ENCODE results near the gene KCNJ8. TPM values are rescaled to one million over a fixed set of nuclear protein-coding genes. Genes with fewer than 3 reads are reported as not detected.
"Not testable (repeated sequence)": the region's sequence is repeated elsewhere in the genome, so short reads cannot be mapped to it uniquely, and the experiment has no call there.

Gene KCNJ8
- not detected for total RNA-seq

DNA sequence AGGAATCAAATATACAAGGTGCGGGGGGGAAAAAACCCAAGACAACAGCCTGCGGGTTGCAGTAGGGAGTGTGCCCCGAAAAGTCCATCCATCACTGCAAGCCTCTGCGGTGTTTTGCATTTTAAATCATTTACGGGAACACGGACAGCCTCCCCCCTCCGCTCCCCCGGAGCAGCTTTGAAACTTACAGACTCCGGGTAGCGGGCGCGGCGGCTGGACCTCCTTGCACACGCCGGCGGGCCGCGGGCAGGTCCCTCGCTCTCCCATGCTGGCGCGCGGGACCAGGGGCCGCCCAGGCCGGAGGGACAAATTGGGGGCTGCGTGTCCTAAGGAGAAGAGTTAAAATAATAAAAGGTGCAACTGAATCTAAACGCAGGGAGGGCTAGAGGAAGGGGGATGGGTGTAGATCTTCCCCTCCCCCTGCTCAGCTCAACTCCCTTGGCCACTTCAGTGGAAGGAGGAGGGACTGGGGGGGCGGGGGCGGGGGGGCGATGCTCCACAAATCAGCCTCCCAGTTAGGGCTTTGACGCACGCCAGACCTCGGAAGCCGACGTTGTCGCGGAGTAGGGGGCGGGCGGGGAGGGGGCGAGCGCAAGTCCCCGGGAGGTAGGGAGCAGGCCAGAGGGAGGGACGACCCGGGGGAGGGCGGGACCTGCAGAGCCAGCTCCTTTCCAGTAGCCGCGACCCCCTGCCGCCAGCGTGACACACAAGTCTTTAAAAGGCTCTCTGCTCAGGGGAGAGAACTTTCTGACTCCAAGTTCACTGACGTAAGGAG lies at the start of gene KCNJ8:
Gene KCNJ8 (minus strand): TSS at position 349 of the 775 bp plus-strand sequence. CDS start 1,090 bp downstream, outside the sequence.
- H3K36me3 Mint-ChIP-seq, result no peaks in the 10 kb centered on the region
- no peak within 1 kb of the TSS for H3K27ac Mint-ChIP-seq
- no peak for DNase-seq (ENCODE audit: low spot score in 2 of 2)
- H3K9me3 Mint-ChIP-seq, result no peaks in the 10 kb centered on the region
- ATAC-seq, result peak in 1 of 2 donors; percentile 41

DNA sequence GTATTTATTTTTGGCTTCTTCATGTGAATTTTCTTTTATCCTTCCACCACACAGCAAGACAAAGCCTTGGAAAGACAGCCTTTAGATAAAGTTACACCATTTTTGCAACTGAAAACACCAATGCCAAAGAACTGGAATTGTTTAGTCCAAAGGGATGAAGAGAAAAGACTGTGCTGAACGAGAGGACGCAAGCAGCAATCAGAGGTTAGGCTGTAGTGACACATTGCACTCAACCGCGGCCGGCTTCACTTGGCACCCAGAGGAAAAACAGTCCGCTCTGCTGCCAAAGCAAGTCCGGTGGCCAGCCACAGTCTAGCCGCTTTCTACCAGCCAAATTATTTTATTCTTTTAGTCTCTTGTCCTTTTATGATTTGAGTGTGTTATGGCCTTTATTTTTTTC lies 49.1 kb upstream of the KCNJ8 start:
- DNase-seq (ENCODE audit: low spot score in 2 of 2), result no peak
- H3K36me3 Mint-ChIP-seq, result no peaks in the 10 kb centered on the region
- H3K27ac Mint-ChIP-seq, result no peak overlapping the region
- no peaks in the 10 kb centered on the region for H3K9me3 Mint-ChIP-seq
- ATAC-seq, result no peak

DNA sequence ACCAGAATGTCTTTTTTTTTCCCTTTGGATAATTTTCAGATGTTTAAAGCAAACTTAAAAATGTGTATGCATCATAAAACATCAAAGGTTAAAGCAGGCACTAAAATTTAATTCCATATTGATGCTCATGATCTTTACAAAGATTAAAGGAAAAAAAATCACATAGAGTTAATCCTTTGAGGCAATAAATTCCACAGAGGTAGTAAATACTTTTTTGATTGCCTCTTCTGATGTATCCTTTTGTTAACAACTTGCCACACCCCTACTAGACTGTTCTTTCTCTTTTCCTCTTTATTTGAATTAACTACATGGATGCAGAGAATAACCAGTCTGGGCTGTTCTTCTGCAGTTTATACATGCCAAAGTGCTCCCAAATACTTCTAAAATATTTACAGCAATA lies 45.2 kb upstream of the KCNJ8 start:
- no peak for DNase-seq (ENCODE audit: low spot score in 2 of 2)
- no peak overlapping the region for H3K27ac Mint-ChIP-seq
- no peaks in the 10 kb centered on the region for H3K36me3 Mint-ChIP-seq
- no peaks in the 10 kb centered on the region for H3K9me3 Mint-ChIP-seq
- ATAC-seq, result no peak

DNA sequence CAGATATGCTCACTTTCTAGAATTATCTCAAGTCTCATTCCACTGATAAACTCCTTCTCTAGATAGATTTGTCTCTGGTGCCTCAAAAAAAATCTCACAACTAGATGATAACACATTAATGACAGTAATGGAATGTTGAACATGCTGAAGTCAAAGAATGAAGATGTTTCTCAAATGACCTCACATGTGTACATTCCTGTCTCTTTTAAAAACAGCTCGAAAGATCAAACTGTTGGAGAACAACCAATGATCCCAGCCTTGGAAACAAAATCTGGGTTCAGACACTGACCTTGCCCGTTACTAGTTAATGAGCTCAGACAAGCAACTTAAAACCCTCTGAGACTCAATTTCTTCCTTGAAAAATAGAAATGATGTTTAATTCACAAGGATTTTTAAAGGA lies 44.7 kb upstream of the KCNJ8 start:
- Mint-ChIP-seq H3K36me3 (no peaks in the 10 kb centered on the region), H3K9me3 (no peaks in the 10 kb centered on the region), H3K27ac (no peak overlapping the region)
- ATAC-seq (no peak), DNase-seq (ENCODE audit: low spot score in 2 of 2) (no peak)

DNA sequence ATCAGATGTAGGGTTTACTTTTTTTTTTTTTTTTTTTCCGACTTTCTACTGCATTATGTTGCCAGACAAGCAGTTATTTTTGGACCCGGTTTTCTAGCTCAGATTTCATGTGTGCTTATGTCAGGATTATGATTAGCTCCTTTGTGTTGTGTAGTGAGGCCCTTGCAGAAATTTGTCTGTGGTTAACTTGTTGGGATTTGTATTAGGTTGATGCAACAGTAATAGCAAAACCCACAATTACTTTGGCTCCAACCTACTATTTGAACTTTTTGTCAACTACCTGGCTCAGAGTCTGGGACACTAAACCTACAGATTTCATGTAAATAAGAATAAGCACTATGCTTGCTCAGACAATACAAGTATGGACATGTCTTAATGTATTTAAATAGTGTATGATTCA lies 44.1 kb upstream of the KCNJ8 start:
- no peaks in the 10 kb centered on the region for H3K36me3 Mint-ChIP-seq
- no peak for DNase-seq (ENCODE audit: low spot score in 2 of 2)
- no peak overlapping the region for H3K27ac Mint-ChIP-seq
- H3K9me3 Mint-ChIP-seq, result no peaks in the 10 kb centered on the region
- ATAC-seq, result no peak

DNA sequence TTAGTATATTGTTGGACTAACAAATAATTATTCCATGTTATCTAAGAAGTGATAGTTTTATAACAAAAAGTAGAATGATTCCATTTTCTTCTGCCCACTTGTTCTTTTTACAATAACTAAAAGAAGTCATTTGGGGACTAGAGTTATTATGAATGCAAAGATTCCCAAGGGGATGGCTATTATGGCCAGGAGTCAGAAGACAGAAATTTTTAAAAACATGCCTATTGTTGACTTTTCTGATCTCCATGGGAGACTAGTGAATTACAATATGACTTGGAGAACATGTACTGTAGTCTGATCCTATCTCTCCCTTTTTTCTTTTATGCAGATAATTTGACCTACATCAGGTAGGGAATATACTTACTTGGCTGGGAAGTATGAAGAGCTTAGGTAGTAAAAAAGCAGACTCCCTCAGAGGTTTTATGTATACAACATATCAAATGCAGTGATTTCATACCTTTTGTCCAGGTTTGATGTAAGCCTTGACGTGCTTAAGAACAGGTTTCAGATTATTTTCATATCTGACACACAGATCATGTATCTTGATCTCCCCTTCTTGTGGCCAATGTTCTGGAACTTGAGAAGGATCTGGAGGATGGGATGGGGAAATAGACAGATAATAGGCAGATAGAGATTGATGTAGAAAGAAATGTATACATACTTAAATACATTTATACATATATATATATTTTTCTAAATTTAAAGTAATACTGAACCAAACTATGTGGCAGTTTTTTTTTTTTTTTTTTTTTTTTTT lies 41.0 kb upstream of the KCNJ8 start:
- DNase-seq (ENCODE audit: low spot score in 2 of 2) (no peak), ATAC-seq (no peak)
- Mint-ChIP-seq H3K9me3 (no peaks in the 10 kb centered on the region), H3K36me3 (no peaks in the 10 kb centered on the region), H3K27ac (no peak overlapping the region)

DNA sequence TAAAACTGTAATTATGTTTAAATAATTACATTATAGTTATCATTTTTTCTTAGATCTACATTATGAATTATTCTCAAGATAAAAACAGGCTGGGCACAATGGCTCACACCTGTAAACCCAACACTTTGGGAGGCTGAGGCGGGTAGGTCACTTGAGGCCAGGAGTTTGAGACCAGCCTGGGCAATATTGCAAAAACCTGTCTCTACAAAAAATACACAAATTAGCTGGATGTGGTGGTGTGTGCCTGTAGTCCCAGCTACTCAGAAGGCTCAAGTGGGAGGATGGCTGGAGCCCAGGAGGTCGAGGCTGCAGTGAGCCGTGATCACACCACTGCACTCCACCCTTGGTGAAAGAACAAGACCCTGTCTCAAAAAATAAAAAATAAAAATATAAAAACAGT lies 40.3 kb upstream of the KCNJ8 start:
- H3K27ac Mint-ChIP-seq, result no peak overlapping the region
- ATAC-seq (no peak), DNase-seq (ENCODE audit: low spot score in 2 of 2) (no peak)
- H3K36me3 Mint-ChIP-seq, result no peaks in the 10 kb centered on the region
- H3K9me3 Mint-ChIP-seq, result no peaks in the 10 kb centered on the region

DNA sequence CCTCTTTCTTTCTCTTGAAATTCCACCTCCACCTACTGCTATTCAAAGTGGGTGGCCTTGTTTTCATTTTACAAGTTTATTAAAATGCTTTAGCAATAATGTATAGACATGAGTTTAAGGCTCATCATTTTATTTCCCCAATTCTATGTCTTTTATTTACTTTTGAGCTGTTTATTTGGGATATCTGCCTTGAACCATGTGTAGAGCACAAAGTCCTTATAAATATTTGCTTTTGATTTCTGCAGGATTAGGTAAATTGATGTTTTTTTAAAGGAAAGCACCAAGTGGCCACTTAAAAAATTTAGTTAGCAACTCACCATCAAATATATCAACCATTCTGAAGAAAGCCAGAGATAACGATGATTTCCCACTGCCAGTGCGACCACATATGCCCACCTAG lies 39.8 kb upstream of the KCNJ8 start:
- no peak for ATAC-seq
- Mint-ChIP-seq H3K27ac (no peak overlapping the region), H3K36me3 (no peaks in the 10 kb centered on the region)

DNA sequence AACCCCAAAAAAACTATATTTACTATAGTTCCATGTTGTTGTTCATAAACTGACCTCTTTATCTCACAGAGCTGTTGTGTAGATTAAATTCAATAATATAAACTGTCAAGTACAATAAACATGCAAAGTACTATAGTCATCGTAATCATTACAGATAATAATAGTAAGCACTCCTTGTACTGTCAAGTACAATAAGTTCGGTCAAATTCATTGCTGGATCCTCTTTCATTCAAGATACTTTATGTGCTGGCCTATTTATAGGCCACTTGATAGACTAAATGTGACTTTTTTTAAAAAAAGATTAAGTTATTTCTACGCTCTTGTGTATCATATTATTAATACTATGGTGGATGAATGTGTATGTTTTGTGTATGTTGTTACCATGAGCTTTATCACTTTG lies 39.2 kb upstream of the KCNJ8 start:
- DNase-seq (ENCODE audit: low spot score in 2 of 2), result no peak
- no peak overlapping the region for H3K27ac Mint-ChIP-seq
- H3K36me3 Mint-ChIP-seq, result no peaks in the 10 kb centered on the region
- no peak for ATAC-seq
- no peaks in the 10 kb centered on the region for H3K9me3 Mint-ChIP-seq

More for the DNA sequence above, 39.8 kb upstream of the KCNJ8 start:
- no peak for DNase-seq (ENCODE audit: low spot score in 2 of 2)
- H3K9me3 Mint-ChIP-seq, result no peaks in the 10 kb centered on the region

DNA sequence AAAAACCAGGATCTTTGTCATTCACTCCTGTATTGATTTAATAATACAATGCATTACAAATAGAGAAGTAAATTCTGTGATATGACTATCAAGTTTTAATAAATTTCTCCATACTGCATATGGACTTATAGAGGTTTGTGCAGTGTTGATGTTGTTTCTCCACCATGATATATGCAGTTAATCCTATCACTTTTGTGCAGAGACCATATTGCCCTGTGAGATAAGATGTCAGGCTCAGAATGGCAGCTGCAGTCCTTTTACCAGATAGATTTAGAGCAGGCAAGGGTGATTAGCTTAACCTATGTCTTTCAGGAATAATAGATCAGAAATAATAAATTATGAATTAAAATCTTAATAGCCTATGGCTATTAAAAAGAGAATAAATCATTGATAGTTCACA lies 38.6 kb upstream of the KCNJ8 start:
- no peaks in the 10 kb centered on the region for H3K9me3 Mint-ChIP-seq
- no peak overlapping the region for H3K27ac Mint-ChIP-seq
- H3K36me3 Mint-ChIP-seq, result no peaks in the 10 kb centered on the region
- no peak for ATAC-seq
- no peak for DNase-seq (ENCODE audit: low spot score in 2 of 2)

DNA sequence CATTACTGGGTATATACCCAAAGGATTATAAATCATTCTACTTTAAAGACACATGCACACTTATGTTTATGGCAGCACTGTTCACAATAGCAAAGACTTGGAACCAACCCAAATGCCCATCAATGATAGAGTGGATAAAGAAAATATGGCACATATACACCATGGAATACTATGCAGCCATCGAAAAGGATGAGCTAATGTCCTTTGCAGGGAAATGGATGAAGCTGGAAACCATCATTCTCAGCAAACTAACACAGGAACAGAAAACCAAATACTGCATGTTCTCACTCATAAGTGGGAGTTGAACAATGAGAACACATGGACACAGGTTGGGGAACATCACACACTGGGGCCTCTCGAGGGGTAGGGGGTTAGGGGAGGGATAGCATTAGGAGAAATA lies 37.8 kb upstream of the KCNJ8 start:
- DNase-seq (ENCODE audit: low spot score in 2 of 2); H3K36me3 Mint-ChIP-seq; H3K27ac Mint-ChIP-seq; H3K9me3 Mint-ChIP-seq; ATAC-seq: not testable (repeated sequence)

DNA sequence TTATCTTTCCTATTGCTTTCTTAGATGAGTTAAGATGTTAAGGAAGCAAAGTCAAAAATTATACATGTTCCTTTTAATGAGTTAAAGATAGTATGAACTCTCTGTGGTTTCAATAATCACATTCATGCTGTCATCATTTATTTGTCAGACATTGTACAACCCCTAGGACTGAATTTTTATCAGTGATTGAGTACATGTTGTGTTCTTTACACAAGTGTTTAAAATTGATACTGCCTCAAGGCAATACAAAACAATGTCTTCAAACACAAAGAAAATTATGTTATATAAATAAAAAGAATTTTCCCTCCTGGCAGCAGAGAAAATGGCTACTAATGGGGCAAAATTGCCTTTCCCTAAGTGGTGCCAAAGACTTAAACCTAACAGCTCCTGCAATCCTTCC lies 34.6 kb upstream of the KCNJ8 start:
- DNase-seq (ENCODE audit: low spot score in 2 of 2) (no peak), ATAC-seq (no peak)
- H3K36me3 Mint-ChIP-seq, result no peaks in the 10 kb centered on the region
- H3K27ac Mint-ChIP-seq, result no peak overlapping the region
- no peaks in the 10 kb centered on the region for H3K9me3 Mint-ChIP-seq

DNA sequence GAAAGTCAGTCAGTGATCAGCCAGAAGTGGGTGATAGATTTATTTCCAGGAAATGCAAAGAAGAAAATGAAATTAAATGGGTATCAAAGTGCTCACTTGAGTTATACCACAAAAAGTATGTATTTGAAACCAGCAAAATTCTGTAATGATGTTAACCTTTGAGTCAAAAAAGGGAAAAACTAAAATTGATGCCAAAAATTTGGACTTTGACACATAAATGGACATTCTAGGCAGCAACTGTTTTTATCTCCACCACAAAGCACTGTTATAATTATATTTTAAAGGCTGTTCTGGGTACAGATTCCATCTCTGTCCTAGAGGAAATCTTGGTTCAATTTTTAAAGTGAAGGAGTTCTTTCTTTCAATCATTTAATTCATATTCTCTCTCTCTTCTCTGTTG lies 31.7 kb upstream of the KCNJ8 start:
- Mint-ChIP-seq H3K27ac (no peak overlapping the region), H3K36me3 (no peaks in the 10 kb centered on the region), H3K9me3 (no peaks in the 10 kb centered on the region)
- ATAC-seq (no peak), DNase-seq (ENCODE audit: low spot score in 2 of 2) (no peak)

DNA sequence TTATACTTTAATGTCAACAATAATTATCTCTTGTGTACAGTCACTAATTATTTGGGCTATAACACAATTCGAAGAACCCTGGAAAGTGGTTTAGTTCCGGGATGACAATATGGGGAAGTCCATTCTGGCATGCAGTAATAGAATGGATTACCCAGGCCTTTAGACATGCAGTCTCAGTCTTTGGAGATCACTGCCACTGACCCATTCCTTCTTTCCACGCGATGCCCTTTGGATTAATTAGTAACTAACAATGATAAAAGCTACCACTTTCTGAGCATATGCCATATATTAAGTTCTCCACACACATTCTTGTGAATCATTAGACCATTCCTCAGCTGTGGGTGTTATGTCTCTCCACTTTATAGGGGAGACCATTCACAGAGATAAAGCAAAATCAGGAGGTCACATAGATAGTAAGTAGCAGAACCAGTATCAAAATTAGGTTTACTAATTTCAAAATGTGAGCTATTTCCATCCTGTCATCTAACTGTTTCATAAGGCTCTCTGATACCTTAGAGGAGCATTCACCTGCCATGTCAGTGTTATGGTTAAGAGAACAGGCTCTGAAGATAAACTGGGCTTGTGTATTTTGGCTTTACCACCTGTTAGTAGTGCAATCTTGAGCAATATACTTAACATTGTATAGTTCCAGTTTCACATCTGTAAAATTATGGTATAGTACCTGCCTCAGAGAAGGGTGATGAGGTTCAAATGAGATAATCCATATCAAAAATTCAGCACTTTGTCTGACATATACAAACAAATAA lies 27.2 kb upstream of the KCNJ8 start:
- Mint-ChIP-seq H3K27ac (no peak overlapping the region), H3K9me3 (no peaks in the 10 kb centered on the region), H3K36me3 (no peaks in the 10 kb centered on the region)
- no peak for DNase-seq (ENCODE audit: low spot score in 2 of 2)
- no peak for ATAC-seq

DNA sequence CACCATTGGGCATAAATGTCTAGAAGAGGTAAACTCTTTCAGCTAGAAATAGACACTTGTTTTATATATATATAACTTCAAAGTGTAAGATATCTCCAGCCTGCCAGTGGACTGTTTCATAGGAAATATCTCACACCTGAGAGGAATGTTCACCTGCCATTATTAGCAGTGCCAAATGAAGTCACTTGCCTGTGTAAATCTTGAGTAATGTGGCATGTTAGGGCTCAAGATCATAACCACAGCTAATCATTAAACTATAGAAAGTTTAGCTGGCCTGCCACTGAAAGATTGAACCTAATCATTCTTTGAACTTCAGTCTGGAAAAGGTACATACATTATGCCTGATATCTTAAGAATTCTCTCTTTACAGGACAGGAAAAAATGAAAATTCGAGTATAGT lies 25.5 kb upstream of the KCNJ8 start:
- H3K9me3 Mint-ChIP-seq, result no peaks in the 10 kb centered on the region
- no peaks in the 10 kb centered on the region for H3K36me3 Mint-ChIP-seq
- no peak overlapping the region for H3K27ac Mint-ChIP-seq
- DNase-seq (ENCODE audit: low spot score in 2 of 2) (no peak), ATAC-seq (no peak)

DNA sequence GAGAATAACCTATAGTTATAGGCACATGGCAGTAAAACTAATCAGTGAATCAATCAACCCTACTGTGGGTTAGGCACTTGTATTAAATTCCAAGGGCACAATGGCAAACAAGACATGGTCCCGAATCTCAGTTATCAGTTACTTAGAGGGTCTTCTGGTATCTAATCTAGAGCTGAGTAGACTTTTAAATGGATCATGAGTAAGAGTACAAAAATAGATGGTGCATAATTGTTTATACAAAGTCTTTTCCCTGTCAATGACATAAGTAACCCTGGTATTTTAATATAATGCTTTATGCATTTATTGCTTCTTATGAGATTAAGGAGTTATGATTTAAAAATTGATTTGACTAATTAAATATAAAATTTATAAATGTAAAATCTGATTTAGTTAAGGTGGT lies 23.0 kb upstream of the KCNJ8 start:
- DNase-seq (ENCODE audit: low spot score in 2 of 2) (no peak), ATAC-seq (no peak)
- Mint-ChIP-seq H3K9me3 (peaks cover 0 to 3% of the 10 kb centered on the region in 2 donors), H3K36me3 (peaks cover 0 to 3% of the 10 kb centered on the region in 2 donors), H3K27ac (no peak overlapping the region)

DNA sequence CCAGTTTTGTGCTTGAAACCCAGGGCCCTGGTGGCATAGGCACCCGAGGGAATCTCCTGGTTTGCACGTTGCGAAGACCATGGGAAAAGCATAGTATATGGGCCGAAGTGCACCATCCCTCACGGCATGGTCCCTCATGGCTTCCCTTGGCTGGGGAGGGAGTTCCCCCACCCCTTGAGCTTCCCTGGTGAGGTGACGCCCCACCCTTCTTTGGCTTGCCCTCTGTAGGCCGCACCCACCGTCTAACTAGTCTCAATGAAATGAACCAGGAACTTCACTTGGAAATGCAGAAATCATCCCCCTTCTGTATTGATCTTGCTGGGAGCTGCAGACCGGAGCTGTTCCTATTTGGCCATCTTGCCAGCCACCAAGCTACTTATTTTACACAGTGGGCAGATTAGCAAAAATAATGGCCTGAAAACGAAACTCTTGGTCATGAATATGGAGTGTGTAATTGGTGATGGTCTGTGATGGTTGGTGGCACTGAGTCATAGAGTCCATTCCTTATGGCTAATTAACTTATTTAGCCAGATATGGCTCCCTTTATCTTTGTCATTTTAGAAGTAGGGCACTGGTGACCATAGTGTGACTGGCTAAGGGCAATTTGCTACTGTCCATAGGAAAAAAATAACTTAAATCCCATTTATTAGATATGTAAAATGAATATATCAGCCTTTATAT lies 21.3 kb upstream of the KCNJ8 start:
- no peak for ATAC-seq
- peaks cover 0 to 5% of the 10 kb centered on the region in 2 donors for H3K9me3 Mint-ChIP-seq
- no peak overlapping the region for H3K27ac Mint-ChIP-seq

More for the DNA sequence above, 21.3 kb upstream of the KCNJ8 start:
- peaks cover 0 to 5% of the 10 kb centered on the region in 2 donors for H3K36me3 Mint-ChIP-seq
- no peak for DNase-seq (ENCODE audit: low spot score in 2 of 2)

Measured in activated naive CD4-positive, alpha-beta T cell treated with anti-CD3 and anti-CD28 coated beads, Interleukin-2, amount 50 U/mL, for 72 hours (primary cell).